ENCODE results near the gene GP1BA.

GRCh38 chr17:4970273-4970672, 38.2 kb downstream of the GP1BA start:
- TF ChIP-seq CTCF (IDR thresholded peaks at IDR 0.05; ENCODE audit: poor library complexity) (no peak), EZH2 (IDR thresholded peaks at IDR 0.05; ENCODE audit: borderline replicate concordance) (no peak)

Measured in hepatocyte (in vitro differentiated cells).